Measurements from ENCODE around the gene POR.

- TF ChIP-seq CTCF (IDR thresholded peaks at IDR 0.05) = no peak
- no peak for TF ChIP-seq POLR2A (IDR thresholded peaks at IDR 0.05)
- no peak for TF ChIP-seq EP300 (IDR thresholded peaks at IDR 0.05)
These were observed 26.3 kb upstream of the POR start for GRCh38 chr7:75888464-75889222.
